B cell (primary cell): ENCODE data around the gene MAP3K6. TPM values are rescaled to one million over a fixed set of nuclear protein-coding genes. Genes with fewer than 3 reads are reported as not detected.

Experiments used
- ATAC-seq: fragments of 200-7000 bp; cut with Tn5 transposase; one replicate; pipeline ENCODE4 v1.10.0; 2021; ENCODE audit warnings: low read depth, mild to moderate bottlenecking, moderate number of reproducible peaks, moderate library complexity
- CTCF ChIA-PET: fragments of 350-600 bp; sonication (Branson Sonifier 250); formaldehyde crosslinking; loops from one replicate; lab custom pipeline; 2021; ENCODE audit warnings: antibody characterized with exemption, inconsistent platforms; lab: Charles Lee
- POLR2A ChIA-PET: fragments of 350-600 bp; sonication (Branson Sonifier 250); formaldehyde crosslinking; loops from one replicate; lab custom pipeline; 2021; ENCODE audit warnings: antibody characterized with exemption; lab: Charles Lee
- DNase-seq: peaks from one replicate; pipeline ENCODE4 v3.0.0; 2013
- H2AFZ ChIP-seq: 2 replicates; pipeline ENCODE4 v1.6.1; 2012; ENCODE audit warnings: mild to moderate bottlenecking, low read depth, low read length; ENCODE audit not compliant: insufficient read depth, poor library complexity, severe bottlenecking
- H3K27ac ChIP-seq, 2 donors: 1 replicate in 1 of 2; 2 replicates in 1 of 2; pipeline ENCODE4 v1.5.1; 2012 to 2013; ENCODE audit warnings: low read length in 2 of 2, mild to moderate bottlenecking in 2 of 2, moderate library complexity in 1 of 2
- H3K27me3 ChIP-seq, 4 experiments: fragments of 200-600 bp in 1 of 4; sonication (generic) in 1 of 4; replicated peaks in 1 of 4; 1 replicate in 2 of 4; 2 replicates in 2 of 4; pipeline versions ENCODE4 v1.6.1 to v1.7.0; 2013 to 2016; ENCODE audit warnings: low read length in 3 of 4, mild to moderate bottlenecking in 2 of 4, mixed read lengths in 1 of 4, moderate library complexity in 1 of 4; ENCODE audit not compliant: insufficient read depth in 4 of 4, control insufficient read depth in 3 of 4; ENCODE audit errors: control extremely low read depth in 1 of 4
- H3K36me3 ChIP-seq, 2 experiments: replicated peaks in 1 of 2; 1 replicate in 1 of 2; 2 replicates in 1 of 2; pipeline versions ENCODE4 v1.6.1 to v1.7.1; 2013; ENCODE audit warnings: low read length in 1 of 2; ENCODE audit not compliant: insufficient read depth in 2 of 2, control insufficient read depth in 1 of 2; ENCODE audit errors: control extremely low read depth in 1 of 2, extremely low read depth in 1 of 2
- H3K4me1 ChIP-seq, 2 donors: fragments of 200-600 bp in 1 of 2; sonication (generic) in 1 of 2; 1 replicate in 1 of 2; 2 replicates in 1 of 2; pipeline versions ENCODE4 v1.5.1 to v1.6.1; 2013 to 2017; ENCODE audit warnings: low read length in 2 of 2; ENCODE audit not compliant: control insufficient read depth in 2 of 2, insufficient read depth in 2 of 2
- H3K4me2 ChIP-seq: replicated peaks from 2 replicates; pipeline ENCODE3; 2012; ENCODE audit warnings: mild to moderate bottlenecking, low read depth, low read length; ENCODE audit not compliant: poor library complexity, severe bottlenecking
- H3K4me3 ChIP-seq, 5 experiments: fragments of 200-600 bp in 1 of 5; sonication (generic) in 1 of 5; 1 replicate in 3 of 5; 2 replicates in 2 of 5; pipeline versions ENCODE4 v1.5.1 to v1.7.0; 2011 to 2016; ENCODE audit warnings: low read length in 4 of 5, mild to moderate bottlenecking in 4 of 5, low read depth in 2 of 5, control low read depth in 1 of 5, moderate library complexity in 1 of 5; ENCODE audit not compliant: insufficient read depth in 1 of 5; ENCODE audit errors: control extremely low read depth in 1 of 5, extremely low read depth in 1 of 5
- H3K79me2 ChIP-seq: fragments of 200-600 bp; sonication (generic); one replicate; pipeline ENCODE4 v1.6.0; 2016; ENCODE audit warnings: low read length; ENCODE audit not compliant: control insufficient read depth, insufficient read depth
- H3K9ac ChIP-seq: fragments of 200-600 bp; sonication (generic); 2 replicates; pipeline ENCODE4 v1.6.1; 2017; ENCODE audit warnings: mild to moderate bottlenecking, low read length, moderate library complexity
- H3K9me3 ChIP-seq, 3 donors: one replicate each; pipeline versions ENCODE4 v1.6.1 to v1.7.1; 2013; ENCODE audit warnings: low read length in 2 of 3; ENCODE audit not compliant: control insufficient read depth in 2 of 3, insufficient read depth in 1 of 3; ENCODE audit errors: control extremely low read depth in 1 of 3
- H4K20me1 ChIP-seq: 2 replicates; pipeline ENCODE4 v1.6.0; 2012; ENCODE audit warnings: mild to moderate bottlenecking, low read length; ENCODE audit not compliant: insufficient read depth, control insufficient read depth, poor library complexity, severe bottlenecking
- H3K27ac Mint-ChIP-seq: one replicate; pipeline ENCODE4 v1.8.0; 2021; ENCODE audit warnings: mixed read lengths
- H3K27me3 Mint-ChIP-seq: one replicate; pipeline ENCODE4 v1.8.0; 2021; ENCODE audit warnings: mixed read lengths
- H3K4me1 Mint-ChIP-seq: one replicate; pipeline ENCODE4 v1.8.0; 2021; ENCODE audit warnings: mixed read lengths
- H3K4me3 Mint-ChIP-seq: one replicate; pipeline ENCODE4 v1.8.0; 2021; ENCODE audit warnings: mixed read lengths
- H3K9me3 Mint-ChIP-seq: one replicate; pipeline ENCODE4 v1.8.0; 2022; ENCODE audit warnings: mixed read lengths; ENCODE audit not compliant: insufficient read depth
- CTCF ChIP-seq: fragments of 200-600 bp; IDR thresholded peaks from one replicate; pipeline ENCODE4 v1.8.0; 2022; ENCODE audit warnings: antibody characterized with exemption, mild to moderate bottlenecking
- EZH2 ChIP-seq: IDR thresholded peaks from 2 replicates; pipeline ENCODE4 v1.6.1; 2012; ENCODE audit warnings: borderline replicate concordance, low read depth, mild to moderate bottlenecking, moderate library complexity, low read length; ENCODE audit not compliant: insufficient read depth, poor library complexity, severe bottlenecking
- WGBS: methylation state at CpG from one replicate; pipeline ENCODE4 v1.1.5; 2013; ENCODE audit warnings: missing lambda C conversion rate; ENCODE audit not compliant: insufficient coverage; 5-methylcytosine and 5-hydroxymethylcytosine counted together
- intact Hi-C: fragments of 100-400 bp; cut with micrococcal nuclease; formaldehyde crosslinking; loops from one replicate; pipeline ENCODE4 v1.10.0; 2022
- polyA plus RNA-seq: library from polyadenylated mRNA; depleted of rRNA; stranded (reverse); fragments of >200 nt; gene quantifications from 2 replicates; pipeline ENCODE4 v1.2.3, GENCODE V29; 2012
- total RNA-seq, 2 donors: library from RNA; stranded (reverse); fragments of 120-200 nt in 1 of 2; gene quantifications; 1 replicate in 1 of 2; 2 replicates in 1 of 2; pipeline versions ENCODE4 v1.2.3 to v1.2.4, GENCODE V29; 2013 to 2022

MAP3K6 gene
- total and polyA plus RNA-seq, 2 donors (not counting 1 experiment from before 2014, with no cell fraction given) = 9.4 to 11.0 TPM

- H3K79me2 ChIP-seq = peaks cover 46% of the 10 kb centered on the region
- peaks cover 0 to 24% of the 10 kb centered on the region in 2 experiments for H3K36me3 ChIP-seq
- H3K4me1 ChIP-seq = peaks cover 37 to 59% of the 10 kb centered on the region in 2 donors
- H2AFZ ChIP-seq = peak overlapping the region; percentile 84
- Mint-ChIP-seq H3K27ac (peak overlapping the region; percentile 98), H3K27me3 (no peaks in the 10 kb centered on the region), H3K9me3 (no peaks in the 10 kb centered on the region), H3K4me3 (peak overlapping the region; percentile 96), H3K4me1 (peaks cover 66% of the 10 kb centered on the region)
- TF ChIP-seq EZH2 = no peak
- no peak for TF ChIP-seq CTCF
- H4K20me1 ChIP-seq = peaks cover 6% of the 10 kb centered on the region
- WGBS = 5% methylated on average over 7 of the region's 8 CpGs
- peak overlapping the region; percentile 61 to 89 (median 79) for H3K4me3 ChIP-seq
- CTCF ChIA-PET = interaction anchor here (1.0 to 12.7 kb wide), 13 partner anchors 10 to 321 kb away, joined by 3 to 132 read pairs (median 7); partner anchors contain the start of gene MAP3K6
- ATAC-seq (no peak), DNase-seq (peak; percentile 53)
- H3K27ac ChIP-seq = peak overlapping the region; percentile 85 to 88
- H3K9me3 ChIP-seq = peaks cover 0 to 7% (median 0%) of the 10 kb centered on the region in 3 donors
- peak overlapping the region; percentile 89 for H3K4me2 ChIP-seq
- peak overlapping the region; percentile 77 for H3K9ac ChIP-seq
- POLR2A ChIA-PET = interaction anchor here (1.3 to 2.1 kb wide), 8 partner anchors 7 to 23 kb away, joined by 3 to 16 read pairs (median 8); partner anchors contain the start of gene MAP3K6
- intact Hi-C loops = no loop called here
- H3K27me3 ChIP-seq = no peaks in the 10 kb centered on the region
Measured at GRCh38 chr1:27342391-27342777, 24.4 kb downstream of the MAP3K6 start.
